Subcutaneous adipose tissue (tissue), 4 donors: Measurements from ENCODE around the gene CEP41. TPM values are rescaled to one million over a fixed set of nuclear protein-coding genes. Genes with fewer than 3 reads are reported as not detected.

ENCODE experiments used
- total RNA-seq, 4 donors: library from RNA; depleted of rRNA; stranded (reverse); fragments of >200 nt; gene quantifications; one replicate each; pipeline ENCODE4 v1.1.0, GENCODE V29; 2016
- TF ChIP-seq, protein P1 (sequence below): fragments of 450-650 bp; IDR thresholded peaks from one replicate; pipeline ENCODE4 v1.5.1; 2016; ENCODE audit warnings: low read depth, mild to moderate bottlenecking, control low read depth, antibody characterized with exemption, moderate library complexity

The CEP41 gene
- total RNA-seq, 4 donors from 2014 or later: 3.2 to 6.0 (median 3.9) TPM

DNA sequence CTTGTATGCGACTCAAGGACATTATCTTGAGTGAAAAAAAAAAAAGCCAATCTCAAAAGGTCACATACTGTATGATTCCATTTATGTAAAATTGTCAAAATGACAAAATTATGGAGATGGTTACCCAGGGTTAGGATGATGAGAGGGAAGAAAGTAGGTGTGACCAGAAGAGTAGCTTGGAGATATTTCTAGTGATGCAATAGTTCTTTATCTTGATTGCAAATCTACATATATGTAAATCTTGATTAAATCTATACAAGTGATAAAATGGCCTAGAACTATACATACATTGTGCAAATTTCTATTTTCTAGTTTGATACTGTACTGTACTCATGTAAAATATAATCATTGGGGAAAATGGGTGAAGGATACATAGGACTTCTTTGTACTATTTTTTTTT, 4.6 kb downstream of the CEP41 start:
- TF ChIP-seq, protein P1, sequence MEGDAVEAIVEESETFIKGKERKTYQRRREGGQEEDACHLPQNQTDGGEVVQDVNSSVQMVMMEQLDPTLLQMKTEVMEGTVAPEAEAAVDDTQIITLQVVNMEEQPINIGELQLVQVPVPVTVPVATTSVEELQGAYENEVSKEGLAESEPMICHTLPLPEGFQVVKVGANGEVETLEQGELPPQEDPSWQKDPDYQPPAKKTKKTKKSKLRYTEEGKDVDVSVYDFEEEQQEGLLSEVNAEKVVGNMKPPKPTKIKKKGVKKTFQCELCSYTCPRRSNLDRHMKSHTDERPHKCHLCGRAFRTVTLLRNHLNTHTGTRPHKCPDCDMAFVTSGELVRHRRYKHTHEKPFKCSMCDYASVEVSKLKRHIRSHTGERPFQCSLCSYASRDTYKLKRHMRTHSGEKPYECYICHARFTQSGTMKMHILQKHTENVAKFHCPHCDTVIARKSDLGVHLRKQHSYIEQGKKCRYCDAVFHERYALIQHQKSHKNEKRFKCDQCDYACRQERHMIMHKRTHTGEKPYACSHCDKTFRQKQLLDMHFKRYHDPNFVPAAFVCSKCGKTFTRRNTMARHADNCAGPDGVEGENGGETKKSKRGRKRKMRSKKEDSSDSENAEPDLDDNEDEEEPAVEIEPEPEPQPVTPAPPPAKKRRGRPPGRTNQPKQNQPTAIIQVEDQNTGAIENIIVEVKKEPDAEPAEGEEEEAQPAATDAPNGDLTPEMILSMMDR: no peak

DNA sequence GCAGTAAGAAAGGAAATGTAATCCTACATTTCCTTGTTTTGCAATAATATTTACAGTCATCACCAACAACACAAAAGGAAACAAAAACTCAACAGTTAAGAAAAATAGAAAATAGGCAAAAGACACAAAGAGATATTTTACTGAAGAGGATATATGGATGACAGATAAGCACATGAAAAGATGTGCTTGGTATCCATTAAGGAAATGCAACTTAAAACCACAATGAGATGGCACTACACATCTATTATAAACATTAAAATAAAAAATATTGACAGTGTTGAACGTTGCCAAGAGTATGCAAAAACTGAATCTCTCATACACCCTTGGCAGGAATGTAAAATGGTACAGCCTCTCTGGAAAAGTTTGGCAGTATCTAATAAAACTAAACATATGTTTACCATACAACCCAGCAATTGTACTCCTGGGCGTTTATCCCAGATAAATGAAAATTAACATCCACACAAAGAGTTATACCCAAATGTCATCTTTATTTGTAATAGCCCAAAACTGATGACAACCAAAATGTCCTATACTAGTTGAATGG, 5.4 kb downstream of the CEP41 start:
- TF ChIP-seq, protein P1: no peak

DNA sequence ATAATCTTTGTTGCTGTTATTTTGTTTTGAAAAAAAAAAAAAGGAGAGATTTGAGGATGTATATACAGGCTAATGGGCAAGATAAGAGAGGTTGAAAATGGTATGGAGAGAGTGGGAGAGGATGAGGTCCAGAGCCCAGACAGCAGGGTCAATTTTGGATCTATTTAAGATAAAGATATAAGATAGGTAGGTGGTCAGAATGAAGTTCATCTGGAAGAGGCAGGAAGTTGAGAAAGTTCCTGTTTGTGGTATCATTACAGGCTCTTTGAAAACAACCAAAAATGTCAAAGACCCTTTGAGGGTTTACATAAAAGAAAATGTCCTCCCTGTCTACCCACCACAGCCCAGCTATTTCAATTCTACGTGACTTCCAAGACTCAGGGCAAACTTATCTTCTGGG, 7.5 kb downstream of the CEP41 start:
- TF ChIP-seq, protein P1: no peak

- TF ChIP-seq, protein P1: no peak
These were observed 7.9 kb downstream of the CEP41 start for GRCh38 chr7:130432886-130433285.

DNA sequence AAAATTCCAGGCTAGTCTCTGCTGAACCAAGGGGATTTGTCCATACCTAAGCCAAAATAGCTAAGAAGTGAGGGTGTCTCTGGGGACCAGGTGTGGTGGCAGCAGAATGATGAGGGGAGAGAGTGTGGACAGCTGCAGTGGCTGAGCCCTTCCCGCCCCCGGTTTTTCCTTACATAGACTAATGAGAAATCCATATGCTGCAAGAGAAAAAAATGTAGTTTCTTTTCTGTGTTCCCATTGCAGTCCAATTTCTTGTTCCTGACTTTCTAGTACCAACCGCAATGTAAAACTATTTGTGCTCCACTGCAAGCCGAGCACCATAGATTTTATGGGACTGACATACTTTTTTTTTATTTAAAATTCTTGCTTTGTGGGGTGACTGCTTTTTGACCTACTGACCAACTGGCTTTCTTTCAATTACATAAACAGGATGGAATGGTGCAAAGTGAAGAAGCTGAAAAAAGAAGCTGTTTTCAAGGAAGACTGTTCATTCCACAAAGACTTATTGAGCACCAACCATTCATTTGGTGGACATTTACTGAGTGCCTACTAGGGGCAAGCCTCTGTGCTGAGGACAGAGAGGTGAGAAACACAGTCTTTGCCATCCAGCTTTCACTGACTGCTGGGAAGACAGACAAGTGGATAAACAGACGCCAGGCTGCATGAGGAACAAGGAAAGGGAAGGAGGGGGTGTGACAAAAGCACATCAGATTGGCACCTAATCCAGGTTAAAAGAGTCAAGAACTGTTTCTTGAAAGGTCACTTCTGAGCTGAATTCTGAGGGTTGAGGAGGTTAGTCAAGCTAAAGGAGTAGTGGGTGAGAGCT, 9.8 kb downstream of the CEP41 start:
- TF ChIP-seq, protein P1: no peak

- TF ChIP-seq, protein P1: no peak
These were observed 10.7 kb downstream of the CEP41 start for GRCh38 chr7:130430115-130430514.

DNA sequence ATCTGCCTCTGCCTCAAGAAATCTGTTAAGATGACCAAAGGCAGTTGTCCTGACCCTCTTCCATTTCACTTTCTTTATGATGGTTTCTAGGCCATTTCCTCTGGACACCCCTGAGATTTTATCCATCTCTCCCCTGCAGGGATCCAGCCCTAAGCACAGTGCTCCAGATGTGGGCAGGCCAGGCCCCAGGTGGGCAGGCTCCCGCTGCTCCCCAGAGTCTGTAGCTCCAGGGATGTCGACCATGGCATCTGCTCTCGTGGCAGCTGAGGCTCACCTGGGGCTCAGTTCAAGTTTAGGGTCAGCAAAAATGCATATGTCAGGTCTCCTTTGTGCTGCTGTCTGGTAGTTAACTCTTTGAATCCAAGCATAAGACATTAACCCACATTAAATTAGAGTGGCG, 11.8 kb downstream of the CEP41 start:
- TF ChIP-seq, protein P1: no peak
